DMS153 (cell line): ENCODE measurements around the gene MEG3.
"Not testable (repeated sequence)": the region's sequence is repeated elsewhere in the genome, so short reads cannot be mapped to it uniquely, and the experiment has no call there.

Experiments used
- DNase-seq: peaks from one replicate; lab custom pipeline; 2025; lab: John Stamatoyannopoulos, UW

The MEG3 gene

GRCh38 chr14:100789460-100790417 is 36.2 kb upstream of the MEG3 start:
- no peak for DNase-seq

- DNase-seq = no peak
Measured at GRCh38 chr14:100790502-100791347, 35.2 kb upstream of the MEG3 start.

- no peak for DNase-seq
Measured at GRCh38 chr14:100791348-100791735, 34.6 kb upstream of the MEG3 start.

- DNase-seq = no peak
Measured at GRCh38 chr14:100791995-100792394, 33.9 kb upstream of the MEG3 start.

GRCh38 chr14:100796946-100797345 is 29.0 kb upstream of the MEG3 start:
- no peak for DNase-seq

GRCh38 chr14:100800041-100800440 is 25.9 kb upstream of the MEG3 start:
- DNase-seq = no peak

- DNase-seq = not testable (repeated sequence)
Measured at GRCh38 chr14:100801433-100801832, 24.5 kb upstream of the MEG3 start.

- DNase-seq = no peak
Measured at GRCh38 chr14:100802179-100802578, 23.7 kb upstream of the MEG3 start.

GRCh38 chr14:100802766-100803165 is 23.2 kb upstream of the MEG3 start:
- no peak for DNase-seq

- DNase-seq = no peak
Measured at GRCh38 chr14:100803226-100803625, 22.7 kb upstream of the MEG3 start.

- DNase-seq = no peak
Measured at GRCh38 chr14:100803676-100804075, 22.2 kb upstream of the MEG3 start.

GRCh38 chr14:100804138-100804537 is 21.8 kb upstream of the MEG3 start:
- DNase-seq = no peak

- DNase-seq = no peak
Measured at GRCh38 chr14:100804558-100805309, 21.2 kb upstream of the MEG3 start.

- no peak for DNase-seq
Measured at GRCh38 chr14:100806386-100806785, 19.5 kb upstream of the MEG3 start.

GRCh38 chr14:100807496-100807895 is 18.4 kb upstream of the MEG3 start:
- DNase-seq = no peak

GRCh38 chr14:100807979-100808734 is 17.8 kb upstream of the MEG3 start:
- no peak for DNase-seq

GRCh38 chr14:100810435-100810834 is 15.5 kb upstream of the MEG3 start:
- DNase-seq = no peak

GRCh38 chr14:100810861-100811461 is 15.0 kb upstream of the MEG3 start:
- DNase-seq = no peak

- no peak for DNase-seq
Measured at GRCh38 chr14:100813291-100813690, 12.6 kb upstream of the MEG3 start.

GRCh38 chr14:100815478-100816285 is 10.2 kb upstream of the MEG3 start:
- no peak for DNase-seq
